Sigmoid colon (tissue), 4 donors: ENCODE measurements around the gene FOXP1.

Experiments
- EP300 ChIP-seq, 4 donors: sonication (generic); formaldehyde crosslinking; IDR thresholded peaks; one replicate each; pipeline ENCODE4 v1.6.1; 2017; ENCODE audit warnings: antibody characterized with exemption in 4 of 4
- POLR2AphosphoS5 ChIP-seq, 4 donors: sonication (generic); formaldehyde crosslinking; IDR thresholded peaks; one replicate each; pipeline ENCODE4 v1.6.1; 2017; ENCODE audit warnings: antibody characterized with exemption in 4 of 4

GRCh38 chr3:71087143-71088018 is 496.1 kb downstream of the FOXP1 start:
- TF ChIP-seq EP300 (IDR thresholded peaks at IDR 0.05), result no peak
- TF ChIP-seq POLR2AphosphoS5 (IDR thresholded peaks at IDR 0.05), result no peak
